HG03103 (cell line): ENCODE data around the gene FOXP1.

Experiments
- ATAC-seq: cut with Tn5 transposase; IDR thresholded peaks from one replicate; pipeline ENCODE4 v1.9.1; 2021; ENCODE audit warnings: low read depth; ENCODE audit not compliant: unreplicated experiment

The FOXP1 gene

GRCh38 chr3:71056327-71056726 is 527.2 kb downstream of the FOXP1 start:
- ATAC-seq, result no peak

- no peak for ATAC-seq
These were observed 528.1 kb downstream of the FOXP1 start for GRCh38 chr3:71055257-71056001.

DNA sequence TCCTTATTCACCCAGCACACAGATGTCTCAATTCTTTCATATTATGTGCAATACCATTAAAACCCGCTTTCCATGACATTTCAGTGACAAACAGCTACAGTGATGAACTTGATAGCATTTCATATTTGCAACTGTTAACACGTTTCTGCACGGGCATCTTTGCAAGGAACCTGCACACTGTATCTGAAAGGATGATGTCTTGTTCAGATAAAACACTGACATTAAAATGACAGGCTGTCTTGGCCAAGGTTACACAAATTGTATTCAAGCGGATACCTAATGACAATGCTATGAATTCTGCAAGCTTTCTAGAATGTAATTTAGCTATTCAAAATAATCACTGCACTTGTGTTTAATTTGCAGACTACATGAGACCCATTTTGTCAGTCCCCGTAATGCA is 529.2 kb downstream of the FOXP1 start:
- no peak for ATAC-seq

DNA sequence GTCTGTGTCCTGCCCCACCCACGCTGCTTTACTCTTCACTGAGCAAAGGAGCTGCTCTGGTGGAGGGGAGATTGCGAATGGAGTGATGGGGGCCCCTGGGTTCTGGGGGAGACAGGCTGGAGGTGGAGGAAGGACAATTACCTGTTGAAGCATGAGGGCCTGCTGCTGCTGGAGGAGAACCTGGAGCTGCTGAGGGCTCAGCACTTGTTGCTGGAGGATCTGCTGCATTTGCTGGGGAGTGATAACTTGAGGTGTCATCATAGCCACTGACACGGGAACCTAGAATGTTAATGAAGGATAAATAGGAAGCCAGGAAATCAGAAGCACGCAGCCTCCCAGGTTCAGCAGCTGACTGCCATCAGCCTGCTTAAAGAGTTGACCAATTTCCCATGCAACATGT is 530.0 kb downstream of the FOXP1 start:
- no peak for ATAC-seq

DNA sequence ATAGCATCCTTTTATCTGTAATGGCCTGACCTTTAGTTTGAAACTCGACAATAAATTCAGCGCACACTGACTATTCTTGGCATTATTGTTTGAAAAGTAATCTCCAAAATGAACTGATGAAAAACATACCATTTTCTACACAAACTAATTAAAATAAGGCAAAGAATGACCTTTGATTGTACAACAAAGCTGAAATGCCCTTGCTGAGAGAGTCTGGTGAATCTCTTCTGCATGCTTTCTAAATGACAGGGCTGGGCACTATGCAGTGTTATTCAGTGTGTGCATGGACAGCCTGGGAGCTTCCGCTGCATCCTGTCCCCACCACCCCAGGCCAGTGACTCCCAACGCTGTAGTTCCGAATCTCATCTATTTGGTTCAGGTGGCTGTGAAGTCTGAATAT is 530.8 kb downstream of the FOXP1 start:
- no peak for ATAC-seq

- ATAC-seq, result no peak
These were observed 531.4 kb downstream of the FOXP1 start for GRCh38 chr3:71051893-71052687.

DNA sequence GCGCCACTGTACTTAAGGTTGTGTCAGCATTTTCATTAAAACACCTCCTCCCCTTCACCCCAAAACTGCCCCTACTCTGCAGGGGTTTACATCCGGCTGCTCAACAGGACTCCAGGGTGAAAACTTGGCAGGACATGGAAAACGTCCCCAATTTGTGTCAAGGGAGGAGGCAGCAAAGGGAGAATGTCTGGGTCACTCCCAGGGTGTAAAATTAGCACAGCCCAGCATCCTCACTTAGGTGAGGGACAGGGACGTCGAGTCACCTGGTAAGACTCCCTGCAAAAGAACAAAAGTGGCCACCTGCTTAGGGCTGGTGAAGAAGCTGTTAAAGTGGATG is 532.3 kb downstream of the FOXP1 start:
- no peak for ATAC-seq

GRCh38 chr3:71050538-71051258 is 532.8 kb downstream of the FOXP1 start:
- no peak for ATAC-seq

DNA sequence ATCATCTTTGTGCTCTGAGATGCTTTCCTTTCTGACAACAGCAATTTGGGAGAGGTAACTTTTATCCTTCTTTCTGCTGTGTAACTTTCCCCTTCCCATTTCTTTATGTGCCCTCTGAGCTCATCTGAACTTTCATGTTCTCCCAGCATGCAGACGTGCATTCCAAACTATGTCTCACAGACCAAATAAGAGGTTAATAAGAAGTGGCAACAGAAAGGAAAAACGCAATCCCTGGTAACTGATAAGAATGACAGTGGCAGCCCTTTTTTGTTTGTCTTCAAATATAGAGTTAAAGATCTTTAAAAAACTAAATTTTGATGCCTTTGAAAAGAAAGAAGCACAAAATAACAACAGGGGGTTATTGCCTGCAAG is 533.4 kb downstream of the FOXP1 start:
- no peak for ATAC-seq

GRCh38 chr3:71048948-71049347 is 534.6 kb downstream of the FOXP1 start:
- no peak for ATAC-seq

DNA sequence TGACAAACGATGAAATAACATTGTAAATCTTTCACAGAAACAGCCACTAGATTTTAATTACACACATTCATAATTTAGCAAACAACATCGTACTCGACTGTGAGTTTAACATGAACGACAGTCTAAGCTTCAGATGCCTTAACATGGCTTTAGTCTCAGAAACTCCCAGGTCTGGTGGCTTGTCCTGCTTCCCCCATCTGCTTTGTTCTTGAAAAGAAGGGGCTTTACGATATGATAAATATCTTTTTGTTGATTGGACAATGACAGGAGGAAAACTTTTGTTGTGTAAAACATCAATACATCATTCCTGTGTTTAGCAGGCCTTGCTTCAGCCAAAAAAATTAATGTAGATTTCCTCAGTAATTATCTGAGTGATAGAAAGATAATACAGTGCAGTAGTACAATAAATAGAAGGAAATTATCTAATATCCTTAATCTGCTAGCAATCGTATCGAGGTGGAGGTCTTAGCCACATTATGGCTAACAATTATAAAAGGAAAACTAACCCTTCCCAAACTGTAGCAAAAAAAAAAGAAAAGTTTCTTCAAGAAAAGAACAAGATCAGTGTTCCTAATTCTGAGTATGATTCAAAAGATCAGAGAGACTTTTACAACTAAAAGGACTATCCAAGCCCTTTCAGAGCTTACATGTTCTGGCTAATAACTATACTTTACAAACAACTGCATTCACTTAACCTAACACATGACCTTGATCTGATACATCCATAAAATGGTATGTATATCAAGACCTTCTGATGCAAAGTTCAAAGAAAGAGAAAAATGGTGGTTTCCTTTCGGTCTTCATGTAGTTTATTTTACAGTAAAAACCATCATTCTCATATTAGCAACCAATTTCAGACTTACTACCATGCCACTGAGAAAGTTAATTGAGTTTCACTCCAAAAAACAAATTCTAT is 535.7 kb downstream of the FOXP1 start:
- ATAC-seq, result no peak

DNA sequence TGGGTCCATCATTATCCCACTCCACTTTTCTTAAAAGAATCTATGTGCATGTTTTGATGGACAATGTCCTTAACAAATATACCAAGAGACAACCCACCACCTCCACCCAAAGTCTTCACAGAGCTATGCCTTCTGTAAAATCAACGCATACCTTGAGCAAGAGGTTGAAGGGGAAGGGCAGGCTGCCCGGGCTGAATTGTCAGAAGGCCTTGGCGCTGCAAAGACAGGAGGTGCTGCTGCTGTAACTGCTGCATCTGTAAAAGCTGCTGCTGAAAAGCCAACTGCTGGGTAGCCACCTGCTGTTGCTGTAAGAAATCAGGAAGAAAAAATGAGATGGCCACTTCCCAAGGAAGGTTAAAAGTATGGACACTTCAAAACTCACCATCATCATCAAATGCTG is 536.7 kb downstream of the FOXP1 start:
- ATAC-seq, result no peak

DNA sequence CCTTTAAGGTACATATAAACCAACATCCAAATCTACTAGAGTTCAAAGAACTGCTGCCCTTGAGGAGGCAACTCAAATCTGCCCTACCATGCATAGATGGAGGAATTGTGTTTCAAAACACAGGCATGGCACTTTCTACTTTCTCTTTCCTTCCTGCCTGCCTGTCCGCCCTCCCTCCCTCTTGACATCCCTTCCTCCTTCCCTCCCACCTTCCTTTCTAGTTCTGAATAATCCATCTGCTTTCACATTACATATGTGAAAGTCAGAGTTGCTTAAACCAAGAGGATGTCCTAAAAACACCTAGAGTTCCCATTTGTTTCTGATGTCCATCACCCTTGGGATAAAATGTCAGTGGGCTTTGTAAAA is 537.6 kb downstream of the FOXP1 start:
- no peak for ATAC-seq

- no peak for ATAC-seq
These were observed 538.2 kb downstream of the FOXP1 start for GRCh38 chr3:71045212-71045916.

DNA sequence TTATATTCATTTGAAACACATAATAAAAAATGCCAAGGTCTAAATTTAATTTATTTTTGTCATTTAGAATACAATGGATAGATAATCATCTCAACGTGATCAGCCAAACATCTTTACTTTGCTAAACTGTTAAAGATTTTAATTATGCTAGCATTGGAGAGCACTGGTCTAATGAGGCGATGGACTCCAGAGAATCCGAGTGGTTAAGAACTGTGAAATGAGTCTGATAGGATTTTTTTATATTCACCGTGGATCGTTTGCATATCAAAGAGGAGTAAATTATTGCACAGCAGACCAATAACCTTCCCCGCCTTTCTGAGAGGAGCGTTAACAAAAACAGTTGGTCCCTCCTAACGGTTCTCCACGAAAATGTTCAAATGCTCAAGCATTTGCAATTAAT is 540.8 kb downstream of the FOXP1 start:
- ATAC-seq, result no peak

GRCh38 chr3:71041371-71041770 is 542.2 kb downstream of the FOXP1 start:
- ATAC-seq, result no peak

GRCh38 chr3:71039332-71039731 is 544.2 kb downstream of the FOXP1 start:
- ATAC-seq, result no peak

GRCh38 chr3:71037775-71038174 is 545.8 kb downstream of the FOXP1 start:
- ATAC-seq, result no peak

- no peak for ATAC-seq
These were observed 547.6 kb downstream of the FOXP1 start for GRCh38 chr3:71035886-71036285.

DNA sequence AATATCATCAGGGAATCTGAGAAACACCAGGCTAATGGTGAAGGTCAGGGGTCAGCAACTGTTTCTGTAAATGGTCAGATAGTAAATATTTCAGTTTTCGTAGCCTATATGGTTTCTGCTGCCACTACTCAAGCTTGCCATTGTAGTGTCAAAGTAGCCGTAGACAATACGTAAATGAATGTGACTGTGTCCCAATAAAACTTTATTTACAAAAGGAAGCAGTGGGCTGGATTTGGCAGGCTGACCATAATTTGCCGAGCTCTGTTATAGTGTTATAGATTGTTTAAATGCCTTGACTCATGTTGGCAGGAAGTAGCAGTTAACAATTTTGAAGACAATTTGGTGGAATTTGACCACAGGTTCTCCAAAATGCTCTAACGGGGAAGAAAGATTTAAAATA is 548.2 kb downstream of the FOXP1 start:
- no peak for ATAC-seq
